SKM-1 (cell line): ENCODE data around the gene RECQL.

Experiments
- DNase-seq: peaks from one replicate; lab custom pipeline; 2025; ENCODE audit not compliant: unreplicated experiment; lab: John Stamatoyannopoulos, UW

The RECQL gene

GRCh38 chr12:21501258-21502163 lies at the start of gene RECQL, which contains the start of gene GOLT1B:
Gene RECQL (minus strand): TSS chr12:21501635. CDS start chr12:21499570, 2,065 bp downstream.
Gene GOLT1B (plus strand): TSS chr12:21501789. CDS start chr12:21501924, 135 bp downstream.
- peak; percentile 69 for DNase-seq

- no peak for DNase-seq
Observed at GRCh38 chr12:21547437-21547836, 46.0 kb upstream of the RECQL start.

- no peak for DNase-seq
Observed at GRCh38 chr12:21546716-21547115, 45.3 kb upstream of the RECQL start.

GRCh38 chr12:21545557-21545956 lies 44.1 kb upstream of the RECQL start:
- no peak for DNase-seq

- no peak for DNase-seq
Observed at GRCh38 chr12:21543151-21543550, 41.7 kb upstream of the RECQL start.

- DNase-seq = no peak
Observed at GRCh38 chr12:21542403-21542802, 41.0 kb upstream of the RECQL start.

- no peak for DNase-seq
Observed at GRCh38 chr12:21541773-21542172, 40.3 kb upstream of the RECQL start.

GRCh38 chr12:21539797-21540196 lies 38.4 kb upstream of the RECQL start:
- no peak for DNase-seq

- DNase-seq = no peak
Observed at GRCh38 chr12:21538061-21538653, 36.7 kb upstream of the RECQL start.

- no peak for DNase-seq
Observed at GRCh38 chr12:21529456-21529855, 28.0 kb upstream of the RECQL start.

GRCh38 chr12:21528953-21529352 lies 27.5 kb upstream of the RECQL start:
- DNase-seq = no peak

GRCh38 chr12:21527451-21528180 lies 26.2 kb upstream of the RECQL start:
- DNase-seq = no peak

GRCh38 chr12:21526721-21527345 lies 25.4 kb upstream of the RECQL start:
- DNase-seq = no peak

- no peak for DNase-seq
Observed at GRCh38 chr12:21526053-21526452, 24.6 kb upstream of the RECQL start, which contains the start of gene SPX. Gene SPX (plus strand): TSS chr12:21526296. CDS start chr12:21526473, 177 bp downstream.

GRCh38 chr12:21523148-21523547 lies 21.7 kb upstream of the RECQL start:
- DNase-seq = no peak

- DNase-seq = no peak
Observed at GRCh38 chr12:21521541-21521940, 20.1 kb upstream of the RECQL start.

- DNase-seq = no peak
Observed at GRCh38 chr12:21518451-21518850, 17.0 kb upstream of the RECQL start.

- no peak for DNase-seq
Observed at GRCh38 chr12:21516281-21516680, 14.8 kb upstream of the RECQL start.

- no peak for DNase-seq
Observed at GRCh38 chr12:21509768-21510167, 8.3 kb upstream of the RECQL start.

GRCh38 chr12:21507849-21508248 lies 6.4 kb upstream of the RECQL start:
- no peak for DNase-seq

- DNase-seq = no peak
Observed at GRCh38 chr12:21505888-21506287, 4.5 kb upstream of the RECQL start.
